Kidney (tissue), 14 donors: ENCODE results near the gene NCOA7. TPM values are rescaled to one million over a fixed set of nuclear protein-coding genes. Genes with fewer than 3 reads are reported as not detected.
"Not testable (repeated sequence)": the region's sequence is repeated elsewhere in the genome, so short reads cannot be mapped to it uniquely, and the experiment has no call there.

Experiments used
- DNase-seq, 5 donors: peaks; one replicate each; pipeline ENCODE4 v3.0.0-alpha.2; 2013 to 2020
- FAIRE-seq: peaks from 2 replicates; lab custom pipeline; 2012; peaks lifted over from hg19 to GRCh38; lab: Jason Lieb, UNC
- H3K27ac ChIP-seq, 2 donors: one replicate each; pipeline ENCODE4 v1.7.0; 2013; ENCODE audit warnings: low read depth in 2 of 2, low read length in 2 of 2, inconsistent platforms in 1 of 2
- H3K27me3 ChIP-seq: one replicate; pipeline ENCODE4 v1.7.1; 2013; ENCODE audit warnings: low read length, inconsistent platforms; ENCODE audit not compliant: control insufficient read depth, insufficient read depth
- H3K36me3 ChIP-seq, 3 donors: one replicate each; pipeline versions ENCODE4 v1.7.0 to v1.7.1; 2013; ENCODE audit warnings: low read length in 3 of 3, control low read depth in 1 of 3, inconsistent platforms in 1 of 3; ENCODE audit not compliant: insufficient read depth in 3 of 3, control insufficient read depth in 2 of 3
- H3K4me1 ChIP-seq, 3 donors: one replicate each; pipeline versions ENCODE4 v1.7.0 to v1.7.1; 2013; ENCODE audit warnings: low read length in 3 of 3, inconsistent platforms in 1 of 3, low read depth in 1 of 3; ENCODE audit not compliant: control insufficient read depth in 2 of 3, insufficient read depth in 2 of 3
- H3K4me3 ChIP-seq, 3 donors: one replicate each; pipeline versions ENCODE4 v1.7.0 to v1.8.1; 2013; ENCODE audit warnings: low read length in 3 of 3, control low read depth in 1 of 3, inconsistent platforms in 1 of 3
- H3K9ac ChIP-seq, 3 donors: one replicate each; pipeline versions ENCODE4 v1.7.0 to v1.7.1; 2013; ENCODE audit warnings: low read length in 3 of 3, control low read depth in 1 of 3, inconsistent platforms in 1 of 3
- H3K9me3 ChIP-seq, 3 donors: one replicate each; pipeline versions ENCODE4 v1.7.0 to v1.7.1; 2013; ENCODE audit warnings: low read length in 3 of 3, control low read depth in 1 of 3, inconsistent platforms in 1 of 3; ENCODE audit not compliant: control insufficient read depth in 2 of 3, insufficient read depth in 1 of 3
- intact Hi-C: fragments of 100-400 bp; cut with DNase I; formaldehyde crosslinking; loops from one replicate; pipeline ENCODE4 v1.11.1; 2022
- polyA plus RNA-seq: library from polyadenylated mRNA; stranded (reverse); fragments of 350-450 nt; fragmentation: Illumina TruSeq; extraction: RNeasy Lipid Tissue Mini Kit (QIAGEN cat#74804); gene quantifications from one replicate; pipeline ENCODE4 v1.2.3, GENCODE V29; 2014; ENCODE audit warnings: low read depth, low replicate concordance; ENCODE audit not compliant: insufficient read depth
- total RNA-seq: library from RNA; stranded (reverse); fragmentation: NEBNext Ultra II Directional; extraction: Animal tissue kit (Norgen Biotek cat#: 25700); gene quantifications from one replicate; pipeline ENCODE4 v1.2.1, GENCODE V29; 2021
- TF ChIP-seq, protein P1 (sequence below): IDR thresholded peaks from 3 replicates; pipeline ENCODE4 v1.5.1; 2012; ENCODE audit warnings: mild to moderate bottlenecking, moderate library complexity, borderline replicate concordance; ENCODE audit not compliant: insufficient read depth; ENCODE audit errors: extremely low read depth
- donor health status: control.
- donor health status: control.
- donor health status: control.
- donor health status: control.
- donor health status: control.
- donor health status: DM: yes; HTN: yes; CAD: no.
- donor health status: Normal renal cell carcinoma (clear cell type).

Gene NCOA7
- total and polyA plus RNA-seq, 2 donors from 2014 or later = 21.0 to 135 TPM

DNA sequence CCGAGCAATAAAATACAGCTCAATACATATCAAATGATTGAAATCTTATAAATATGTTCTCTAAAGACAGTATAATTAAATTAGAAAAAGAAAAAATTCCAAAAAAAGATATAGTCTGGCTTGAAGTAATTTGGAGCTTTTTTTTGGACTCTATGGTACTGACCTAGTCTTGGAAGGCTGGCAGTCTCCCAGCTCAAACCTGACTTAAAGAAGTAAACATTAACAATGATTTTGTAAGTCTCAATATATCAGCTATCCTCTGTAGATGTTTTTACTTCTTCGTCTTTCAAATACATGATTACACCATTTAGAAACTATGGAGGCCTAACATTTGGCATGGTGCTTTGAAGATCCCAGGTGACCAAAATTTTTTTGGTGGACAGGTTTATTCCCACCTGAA is 180.0 kb downstream of the NCOA7 start:
- TF ChIP-seq, protein P1, sequence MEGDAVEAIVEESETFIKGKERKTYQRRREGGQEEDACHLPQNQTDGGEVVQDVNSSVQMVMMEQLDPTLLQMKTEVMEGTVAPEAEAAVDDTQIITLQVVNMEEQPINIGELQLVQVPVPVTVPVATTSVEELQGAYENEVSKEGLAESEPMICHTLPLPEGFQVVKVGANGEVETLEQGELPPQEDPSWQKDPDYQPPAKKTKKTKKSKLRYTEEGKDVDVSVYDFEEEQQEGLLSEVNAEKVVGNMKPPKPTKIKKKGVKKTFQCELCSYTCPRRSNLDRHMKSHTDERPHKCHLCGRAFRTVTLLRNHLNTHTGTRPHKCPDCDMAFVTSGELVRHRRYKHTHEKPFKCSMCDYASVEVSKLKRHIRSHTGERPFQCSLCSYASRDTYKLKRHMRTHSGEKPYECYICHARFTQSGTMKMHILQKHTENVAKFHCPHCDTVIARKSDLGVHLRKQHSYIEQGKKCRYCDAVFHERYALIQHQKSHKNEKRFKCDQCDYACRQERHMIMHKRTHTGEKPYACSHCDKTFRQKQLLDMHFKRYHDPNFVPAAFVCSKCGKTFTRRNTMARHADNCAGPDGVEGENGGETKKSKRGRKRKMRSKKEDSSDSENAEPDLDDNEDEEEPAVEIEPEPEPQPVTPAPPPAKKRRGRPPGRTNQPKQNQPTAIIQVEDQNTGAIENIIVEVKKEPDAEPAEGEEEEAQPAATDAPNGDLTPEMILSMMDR = no peak
- no peaks in the 10 kb centered on the region for H3K27me3 ChIP-seq
- no peak overlapping the region for H3K9ac ChIP-seq
- no peak for FAIRE-seq
- DNase-seq = no peak
- no peak overlapping the region for H3K4me3 ChIP-seq
- intact Hi-C loops = no loop called here
- no peaks in the 10 kb centered on the region for H3K9me3 ChIP-seq
- peaks cover 4 to 6% (median 4%) of the 10 kb centered on the region in 3 donors for H3K36me3 ChIP-seq
- H3K4me1 ChIP-seq = no peaks in the 10 kb centered on the region
- H3K27ac ChIP-seq = no peak overlapping the region

- H3K9me3 ChIP-seq, H3K27ac ChIP-seq, H3K9ac ChIP-seq, intact Hi-C loops, H3K27me3 ChIP-seq, DNase-seq, H3K4me1 ChIP-seq, H3K4me3 ChIP-seq, H3K36me3 ChIP-seq, FAIRE-seq: not testable (repeated sequence)
Observed at GRCh38 chr6:125972478-125972877, 181.7 kb downstream of the NCOA7 start.

DNA sequence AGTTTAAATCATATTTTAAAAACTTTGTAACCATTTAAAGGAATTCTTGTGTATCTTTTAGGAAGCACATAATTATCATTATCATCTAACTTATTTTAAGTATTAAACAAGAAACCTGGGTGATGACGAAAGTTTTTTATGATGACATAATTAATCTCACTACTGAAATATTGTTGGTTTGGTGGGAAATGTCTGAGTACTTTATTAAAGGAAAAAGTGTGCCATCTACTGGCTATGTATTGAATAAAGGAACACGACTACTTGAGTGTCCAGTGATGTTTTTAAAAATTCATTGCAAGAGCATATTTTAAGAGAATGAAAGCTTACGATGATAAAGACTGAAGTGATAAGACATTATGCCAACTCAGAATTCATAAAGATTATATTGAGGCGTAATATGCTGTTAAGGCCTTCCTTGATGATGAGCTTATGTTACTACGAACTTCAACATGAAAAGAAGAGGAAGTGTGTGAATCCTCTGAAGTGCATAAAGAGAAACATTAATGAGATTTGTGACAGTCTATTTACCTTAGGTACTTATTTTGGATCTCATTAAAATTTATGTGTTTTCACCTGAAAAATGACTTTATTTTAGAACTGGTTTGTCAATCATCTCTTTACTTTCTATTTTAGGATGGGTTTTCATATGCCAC is 183.6 kb downstream of the NCOA7 start:
- FAIRE-seq (peak; percentile 99), DNase-seq (peak in 2 of 5 donors; percentile 56 to 73)
- Histone ChIP-seq H3K27ac (no peak overlapping the region), H3K36me3 (peaks cover 0 to 4% (median 0%) of the 10 kb centered on the region in 3 donors), H3K9ac (no peak overlapping the region), H3K4me1 (no peaks in the 10 kb centered on the region), H3K4me3 (no peak overlapping the region), H3K27me3 (no peaks in the 10 kb centered on the region), H3K9me3 (no peaks in the 10 kb centered on the region)
- TF ChIP-seq, protein P1 = peak; percentile 52
- intact Hi-C loops = no loop called here

DNA sequence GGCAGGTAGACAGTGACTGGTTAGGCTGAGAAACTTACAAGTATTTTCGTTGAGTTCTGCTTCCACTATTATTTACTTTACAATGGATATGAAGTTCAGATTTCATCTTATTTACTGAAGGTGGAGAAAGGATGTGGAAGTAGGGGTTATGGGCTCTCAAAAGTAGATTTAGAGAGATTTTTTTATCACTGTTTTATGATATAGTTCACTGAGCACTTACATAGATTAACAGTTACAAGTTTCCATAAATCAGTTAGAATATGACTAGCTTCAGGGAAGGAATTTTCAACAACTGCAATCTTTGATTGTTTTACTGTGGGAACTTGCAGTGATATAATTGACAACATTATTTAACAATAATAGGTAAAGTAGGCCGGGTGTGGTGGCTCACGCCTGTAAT is 188.3 kb downstream of the NCOA7 start:
- DNase-seq = no peak
- H3K9ac ChIP-seq = no peak overlapping the region
- H3K9me3 ChIP-seq = no peaks in the 10 kb centered on the region
- intact Hi-C loops = no loop called here
- peaks cover 0 to 4% (median 0%) of the 10 kb centered on the region in 3 donors for H3K36me3 ChIP-seq
- no peak for FAIRE-seq
- TF ChIP-seq, protein P1 = no peak
- no peak overlapping the region for H3K4me3 ChIP-seq
- no peaks in the 10 kb centered on the region for H3K4me1 ChIP-seq
- no peak overlapping the region for H3K27ac ChIP-seq
- no peaks in the 10 kb centered on the region for H3K27me3 ChIP-seq

Other genes starting within 250 kb of the NCOA7 start
- gene HEY2, start 41.3 kb upstream of the NCOA7 start, total RNA-seq = 10.7 TPM
- 4.2 TPM for gene HEY2, start 41.3 kb upstream of the NCOA7 start, polyA plus RNA-seq
- 21.4 TPM for gene HINT3, start 165.8 kb downstream of the NCOA7 start, total RNA-seq
- 18.9 TPM for gene HINT3, start 165.8 kb downstream of the NCOA7 start, polyA plus RNA-seq
- 25.1 TPM for gene TRMT11, start 195.6 kb downstream of the NCOA7 start, total RNA-seq
- 10.6 TPM for gene TRMT11, start 195.6 kb downstream of the NCOA7 start, polyA plus RNA-seq